Stimulated activated CD8-positive, alpha-beta memory T cell treated with anti-CD3 and anti-CD28 coated beads, Interleukin-12 subunit alpha, Interleukin-12 subunit beta, amount 100 ng/mL, for 24 hours (primary cell): ENCODE results near the gene SLC9A1.

Experiments
- DNase-seq: peaks from one replicate; pipeline ENCODE4 v3.0.0-alpha.2; 2020; ENCODE audit errors: extremely low read depth

SLC9A1 gene

GRCh38 chr1:27070390-27071048 lies 84.4 kb downstream of the SLC9A1 start:
- DNase-seq, result no peak

- no peak for DNase-seq
Measured at GRCh38 chr1:27068922-27069321, 86.0 kb downstream of the SLC9A1 start.

GRCh38 chr1:27065999-27066630 lies 88.8 kb downstream of the SLC9A1 start:
- DNase-seq, result no peak

GRCh38 chr1:27060891-27061290 lies 94.0 kb downstream of the SLC9A1 start:
- no peak for DNase-seq

- no peak for DNase-seq
Measured at GRCh38 chr1:27058966-27059669, 95.8 kb downstream of the SLC9A1 start.

GRCh38 chr1:27057801-27058625 lies 96.9 kb downstream of the SLC9A1 start:
- no peak for DNase-seq

- DNase-seq, result no peak
Measured at GRCh38 chr1:27057389-27057788, 97.5 kb downstream of the SLC9A1 start.

GRCh38 chr1:27053977-27054753 lies 100.8 kb downstream of the SLC9A1 start:
- no peak for DNase-seq

- no peak for DNase-seq
Measured at GRCh38 chr1:27052527-27052926, 102.4 kb downstream of the SLC9A1 start.

GRCh38 chr1:27049607-27050006 lies 105.3 kb downstream of the SLC9A1 start:
- no peak for DNase-seq

GRCh38 chr1:27049100-27049499 lies 105.8 kb downstream of the SLC9A1 start:
- no peak for DNase-seq
